Glutamatergic neuron (in vitro differentiated cells): Measurements from ENCODE around the gene TMEM30A. TPM values are rescaled to one million over a fixed set of nuclear protein-coding genes. Genes with fewer than 3 reads are reported as not detected.

ENCODE experiments used
- DNase-seq: peaks from one replicate; pipeline ENCODE4 v3.0.0; 2022
- H3K27ac Mint-ChIP-seq: one replicate; pipeline ENCODE4 v1.8.0; 2020; ENCODE audit warnings: mild to moderate bottlenecking, mixed read lengths, inconsistent platforms; ENCODE audit not compliant: unreplicated experiment
- H3K27me3 Mint-ChIP-seq: one replicate; pipeline ENCODE4 v1.8.0; 2020; ENCODE audit warnings: mild to moderate bottlenecking, moderate library complexity, mixed read lengths, inconsistent platforms; ENCODE audit not compliant: unreplicated experiment
- H3K36me3 Mint-ChIP-seq: one replicate; pipeline ENCODE4 v1.8.0; 2020; ENCODE audit warnings: mild to moderate bottlenecking, mixed read lengths, inconsistent platforms; ENCODE audit not compliant: unreplicated experiment
- H3K4me1 Mint-ChIP-seq: one replicate; pipeline ENCODE4 v1.8.0; 2020; ENCODE audit warnings: mild to moderate bottlenecking, low read depth, mixed read lengths, inconsistent platforms; ENCODE audit not compliant: unreplicated experiment
- H3K4me3 Mint-ChIP-seq: one replicate; pipeline ENCODE4 v1.8.0; 2020; ENCODE audit warnings: mild to moderate bottlenecking, mixed read lengths, inconsistent platforms; ENCODE audit not compliant: unreplicated experiment
- H3K9me3 Mint-ChIP-seq: one replicate; pipeline ENCODE4 v1.8.0; 2020; ENCODE audit warnings: mild to moderate bottlenecking, moderate library complexity, mixed read lengths, inconsistent platforms; ENCODE audit not compliant: unreplicated experiment
- CTCF ChIP-seq: fragments of 200-600 bp; sonication (generic); IDR thresholded peaks from one replicate; pipeline ENCODE4 v1.5.0; 2021; ENCODE audit not compliant: partially characterized antibody, unreplicated experiment
- total RNA-seq: library from RNA; stranded (reverse); fragmentation: NEBNext Ultra II Directional; extraction: Animal tissue kit (Norgen Biotek cat#: 25700); gene quantifications from one replicate; pipeline ENCODE4 v1.2.1, GENCODE V29; 2021; ENCODE audit not compliant: unreplicated experiment

Gene TMEM30A
- total RNA-seq, 1 donor from 2014 or later: 88.3 TPM

- no peak for DNase-seq
- Mint-ChIP-seq H3K36me3 (peaks cover 4% of the 10 kb centered on the region), H3K27me3 (peaks cover 13% of the 10 kb centered on the region), H3K4me3 (no peak overlapping the region), H3K27ac (no peak overlapping the region), H3K9me3 (peaks cover 10% of the 10 kb centered on the region), H3K4me1 (peaks cover 19% of the 10 kb centered on the region)
- no peak for TF ChIP-seq CTCF
These were observed 72.5 kb downstream of the TMEM30A start for GRCh38 chr6:75211920-75212590.

- no peak overlapping the region for H3K27ac Mint-ChIP-seq
- H3K27me3 Mint-ChIP-seq: peaks cover 18% of the 10 kb centered on the region
- H3K36me3 Mint-ChIP-seq: peaks cover 4% of the 10 kb centered on the region
- peaks cover 23% of the 10 kb centered on the region for H3K4me1 Mint-ChIP-seq
- H3K4me3 Mint-ChIP-seq: no peak overlapping the region
- DNase-seq: no peak
- peak; percentile 88 for TF ChIP-seq CTCF
- H3K9me3 Mint-ChIP-seq: peaks cover 10% of the 10 kb centered on the region
These were observed 73.5 kb downstream of the TMEM30A start for GRCh38 chr6:75210885-75211739.

- Mint-ChIP-seq H3K27me3 (peaks cover 23% of the 10 kb centered on the region), H3K36me3 (peaks cover 4% of the 10 kb centered on the region), H3K27ac (no peak overlapping the region), H3K9me3 (peaks cover 16% of the 10 kb centered on the region), H3K4me1 (peaks cover 26% of the 10 kb centered on the region), H3K4me3 (peak overlapping the region; percentile 91)
- no peak for DNase-seq
- TF ChIP-seq CTCF: peak; percentile 30
These were observed 75.3 kb downstream of the TMEM30A start for GRCh38 chr6:75209184-75209723.

- Mint-ChIP-seq H3K27me3 (peaks cover 25% of the 10 kb centered on the region), H3K9me3 (peaks cover 16% of the 10 kb centered on the region), H3K4me1 (peaks cover 26% of the 10 kb centered on the region), H3K27ac (peak overlapping the region; percentile 89), H3K36me3 (peaks cover 4% of the 10 kb centered on the region), H3K4me3 (peak overlapping the region; percentile 91)
- TF ChIP-seq CTCF: peak; percentile 78
- DNase-seq: peak; percentile 91
These were observed 76.1 kb downstream of the TMEM30A start for GRCh38 chr6:75208298-75209183.
